GDM1 (cell line): Measurements from ENCODE around the gene PCDHB2.
"Not testable (repeated sequence)": the region's sequence is repeated elsewhere in the genome, so short reads cannot be mapped to it uniquely, and the experiment has no call there.

Experiments
- DNase-seq: peaks from one replicate; lab custom pipeline; 2025; lab: John Stamatoyannopoulos, UW

PCDHB2 gene

DNA sequence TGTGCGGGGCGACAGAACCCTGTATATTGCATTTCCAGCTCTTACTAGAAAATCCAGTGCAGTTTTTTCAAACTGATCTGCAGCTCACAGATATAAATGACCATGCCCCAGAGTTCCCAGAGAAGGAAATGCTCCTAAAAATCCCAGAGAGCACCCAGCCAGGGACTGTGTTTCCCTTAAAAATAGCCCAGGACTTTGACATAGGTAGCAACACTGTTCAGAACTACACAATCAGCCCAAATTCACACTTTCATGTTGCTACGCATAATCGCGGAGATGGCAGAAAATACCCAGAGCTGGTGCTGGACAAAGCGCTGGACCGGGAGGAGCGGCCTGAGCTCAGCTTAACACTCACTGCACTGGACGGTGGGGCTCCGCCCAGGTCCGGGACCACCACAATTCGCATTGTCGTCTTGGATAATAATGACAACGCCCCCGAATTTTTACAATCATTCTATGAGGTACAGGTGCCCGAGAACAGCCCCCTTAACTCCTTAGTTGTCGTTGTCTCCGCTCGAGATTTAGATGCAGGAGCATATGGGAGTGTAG lies 41.4 kb downstream of the PCDHB2 start:
- no peak for DNase-seq

DNA sequence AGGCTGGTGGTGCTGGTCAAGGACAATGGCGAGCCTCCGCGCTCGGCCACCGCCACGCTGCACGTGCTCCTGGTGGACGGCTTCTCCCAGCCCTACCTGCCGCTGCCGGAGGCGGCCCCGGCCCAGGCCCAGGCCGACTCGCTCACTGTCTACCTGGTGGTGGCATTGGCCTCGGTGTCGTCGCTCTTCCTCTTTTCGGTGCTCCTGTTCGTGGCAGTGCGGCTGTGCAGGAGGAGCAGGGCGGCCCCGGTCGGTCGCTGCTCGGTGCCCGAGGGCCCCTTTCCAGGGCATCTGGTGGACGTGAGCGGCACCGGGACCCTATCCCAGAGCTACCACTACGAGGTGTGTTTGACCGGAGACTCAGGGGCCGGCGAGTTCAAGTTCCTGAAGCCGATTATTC lies 42.9 kb downstream of the PCDHB2 start:
- DNase-seq: not testable (repeated sequence)
